ENCODE results near the gene MUSK. TPM values are rescaled to one million over a fixed set of nuclear protein-coding genes. Genes with fewer than 3 reads are reported as not detected.

MUSK gene
- total RNA-seq, 1 experiment from 2014 or later, result not detected

- no TSS peak for BruUV-seq (replicated peaks)
- H3K36me3 Mint-ChIP-seq (ENCODE audit: insufficient read depth, unreplicated experiment), result no peaks in the 10 kb centered on the region
- CTCF ChIA-PET, result no interaction called here
- H3K27me3 ChIP-seq (replicated peaks; ENCODE audit: control insufficient read depth, insufficient read depth, low read length), result no peaks in the 10 kb centered on the region
- TF ChIP-seq CTCF (IDR thresholded peaks at IDR 0.05; ENCODE audit: insufficient read depth in 1 of 2, low read depth in 1 of 2, low read length in 1 of 2, severe bottlenecking in 1 of 2, unreplicated experiment in 1 of 2), result no peak
- H3K9me3 ChIP-seq, result no peaks in the 10 kb centered on the region; the same call in 1 of the 2 replicates
- H3K4me3 Mint-ChIP-seq (ENCODE audit: unreplicated experiment), result no peak overlapping the region
- H3K4me1 Mint-ChIP-seq (ENCODE audit: low read depth, unreplicated experiment), result peaks cover 36% of the 10 kb centered on the region
- POLR2A ChIA-PET, result no interaction called here
- peak in 1 of 2 experiments; percentile 38 for DNase-seq
- no peak overlapping the region for H3K4me3 ChIP-seq (ENCODE audit: low read depth, low read length)
- no peaks in the 10 kb centered on the region for H3K36me3 ChIP-seq (ENCODE audit: control insufficient read depth, insufficient read depth, low read length)
- intact Hi-C loops (cut with micrococcal nuclease; ENCODE audit: unreplicated experiment), result loop anchor here (1.0 kb wide), 1 partner anchor 9 kb away; no protein-coding TSS in a partner anchor
- no peaks in the 10 kb centered on the region for H3K27me3 Mint-ChIP-seq (ENCODE audit: insufficient read depth, unreplicated experiment)
- peak overlapping the region; percentile 69 for H3K27ac Mint-ChIP-seq (ENCODE audit: unreplicated experiment)
- peaks cover 41% of the 10 kb centered on the region for H3K9me3 Mint-ChIP-seq (ENCODE audit: unreplicated experiment)
- peaks cover 32% of the 10 kb centered on the region for H3K4me1 ChIP-seq
Observed at GRCh38 chr9:110835404-110835803, 166.8 kb downstream of the MUSK start.

GRCh38 chr9:110835859-110836271 lies 167.3 kb downstream of the MUSK start:
- no peak for DNase-seq
- Histone ChIP-seq H3K4me1 (peaks cover 32% of the 10 kb centered on the region), H3K36me3 (ENCODE audit: control insufficient read depth, insufficient read depth, low read length) (no peaks in the 10 kb centered on the region), H3K4me3 (ENCODE audit: low read depth, low read length) (no peak overlapping the region), H3K27me3 (replicated peaks; ENCODE audit: control insufficient read depth, insufficient read depth, low read length) (no peaks in the 10 kb centered on the region), H3K9me3 (no peaks in the 10 kb centered on the region; the same call in 1 of the 2 replicates)
- H3K27me3 Mint-ChIP-seq (ENCODE audit: insufficient read depth, unreplicated experiment), result no peaks in the 10 kb centered on the region
- H3K27ac Mint-ChIP-seq (ENCODE audit: unreplicated experiment), result peak overlapping the region; percentile 69
- BruUV-seq (replicated peaks), result no TSS peak
- H3K9me3 Mint-ChIP-seq (ENCODE audit: unreplicated experiment), result peaks cover 41% of the 10 kb centered on the region
- ChIA-PET CTCF (no interaction called here), POLR2A (no interaction called here)
- H3K4me1 Mint-ChIP-seq (ENCODE audit: low read depth, unreplicated experiment), result peaks cover 33% of the 10 kb centered on the region
- TF ChIP-seq CTCF (IDR thresholded peaks at IDR 0.05; ENCODE audit: insufficient read depth in 1 of 2, low read depth in 1 of 2, low read length in 1 of 2, severe bottlenecking in 1 of 2, unreplicated experiment in 1 of 2), result no peak
- no peak overlapping the region for H3K4me3 Mint-ChIP-seq (ENCODE audit: unreplicated experiment)
- intact Hi-C loops (cut with micrococcal nuclease; ENCODE audit: unreplicated experiment), result loop anchor here (1.0 kb wide), 1 partner anchor 10 kb away; no protein-coding TSS in a partner anchor
- no peaks in the 10 kb centered on the region for H3K36me3 Mint-ChIP-seq (ENCODE audit: insufficient read depth, unreplicated experiment)

DNA sequence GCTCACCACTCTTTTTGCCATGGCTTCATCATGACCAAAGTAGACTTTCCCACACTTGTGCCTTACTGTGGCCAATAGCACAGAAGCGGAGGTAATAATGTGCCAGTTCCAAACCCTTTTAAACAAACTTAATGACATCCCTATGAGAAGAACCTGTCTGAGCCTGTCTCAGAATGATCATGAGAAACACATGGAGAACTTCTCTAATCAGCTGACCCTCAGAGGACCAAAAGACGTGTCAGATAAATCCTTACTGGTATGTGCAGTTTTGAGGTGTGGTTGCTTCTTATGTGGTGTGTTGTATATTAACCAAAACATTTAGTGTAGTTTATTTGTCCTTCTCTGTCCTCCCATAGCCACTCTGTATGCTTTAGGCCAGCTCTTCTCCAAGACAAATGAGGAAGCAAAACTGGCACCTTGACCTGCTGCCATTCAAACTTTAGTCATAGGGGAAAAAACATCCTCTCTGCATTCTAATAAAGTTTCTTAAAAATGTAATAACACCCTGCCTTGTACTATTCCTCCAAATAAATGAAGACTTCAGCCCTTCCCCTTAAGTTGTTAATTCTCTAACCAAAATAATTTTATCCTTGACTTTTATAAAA lies 168.9 kb downstream of the MUSK start:
- H3K9me3 Mint-ChIP-seq (ENCODE audit: unreplicated experiment), result peaks cover 32% of the 10 kb centered on the region
- no peak for TF ChIP-seq CTCF (IDR thresholded peaks at IDR 0.05; ENCODE audit: insufficient read depth in 1 of 2, low read depth in 1 of 2, low read length in 1 of 2, severe bottlenecking in 1 of 2, unreplicated experiment in 1 of 2)
- H3K27ac Mint-ChIP-seq (ENCODE audit: unreplicated experiment), result peak overlapping the region; percentile 57
- DNase-seq, result no peak
- Histone ChIP-seq H3K4me1 (peaks cover 28% of the 10 kb centered on the region), H3K9me3 (no peaks in the 10 kb centered on the region; the same call in 1 of the 2 replicates), H3K27me3 (replicated peaks; ENCODE audit: control insufficient read depth, insufficient read depth, low read length) (no peaks in the 10 kb centered on the region), H3K4me3 (ENCODE audit: low read depth, low read length) (no peak overlapping the region), H3K36me3 (ENCODE audit: control insufficient read depth, insufficient read depth, low read length) (no peaks in the 10 kb centered on the region)
- H3K4me1 Mint-ChIP-seq (ENCODE audit: low read depth, unreplicated experiment), result peaks cover 24% of the 10 kb centered on the region
- ChIA-PET CTCF (no interaction called here), POLR2A (no interaction called here)
- no TSS peak for BruUV-seq (replicated peaks)
- H3K36me3 Mint-ChIP-seq (ENCODE audit: insufficient read depth, unreplicated experiment), result no peaks in the 10 kb centered on the region
- intact Hi-C loops (cut with micrococcal nuclease; ENCODE audit: unreplicated experiment), result no loop called here
- H3K4me3 Mint-ChIP-seq (ENCODE audit: unreplicated experiment), result no peak overlapping the region
- no peaks in the 10 kb centered on the region for H3K27me3 Mint-ChIP-seq (ENCODE audit: insufficient read depth, unreplicated experiment)

Measured in Caco-2 (cell line).